ENCODE measurements around the gene FBP2.

- TF ChIP-seq POLR2A (IDR thresholded peaks at IDR 0.05; ENCODE audit: extremely low read depth, insufficient read length) (no peak), CTCF (IDR thresholded peaks at IDR 0.05; ENCODE audit: low read depth, low read length) (no peak), MAX (IDR thresholded peaks at IDR 0.05; ENCODE audit: low read depth, low read length) (no peak), MYC (IDR thresholded peaks at IDR 0.05; ENCODE audit: low read depth, low read length) (no peak)
These were observed 33.7 kb upstream of the FBP2 start for GRCh38 chr9:94627287-94627686.

Data from NB4 (cell line).